Measurements from ENCODE around the gene OR4K13.

OR4K13 gene

GRCh38 chr14:20035938-20036337 lies at the start of gene OR4K13:
TSS of gene OR4K13 (minus strand) at chr14:20036038. CDS start at chr14:20034758, 1,280 bp downstream.
- no peak for DNase-seq (ENCODE audit: low spot score)

GRCh38 chr14:20059745-20060144 lies 23.9 kb upstream of the OR4K13 start, which contains the start of gene OR4L1:
TSS of gene OR4L1 (plus strand) at chr14:20060045. CDS start at chr14:20060045, 0 bp downstream.
- no peak for DNase-seq (ENCODE audit: low spot score)

- no peak for DNase-seq (ENCODE audit: low spot score)
Observed at GRCh38 chr14:20048202-20048601, 12.4 kb upstream of the OR4K13 start.

GRCh38 chr14:20044243-20044642 lies 8.4 kb upstream of the OR4K13 start:
- no peak for DNase-seq (ENCODE audit: low spot score)

GRCh38 chr14:20035449-20035848 lies 389 bp downstream of the OR4K13 start:
- DNase-seq (ENCODE audit: low spot score) = no peak

GRCh38 chr14:20031058-20031457 lies 4.8 kb downstream of the OR4K13 start:
- no peak for DNase-seq (ENCODE audit: low spot score)

- no peak for DNase-seq (ENCODE audit: low spot score)
Observed at GRCh38 chr14:20019257-20019865, 16.5 kb downstream of the OR4K13 start, which contains the start of gene OR4K14. TSS of gene OR4K14 (minus strand) at chr14:20019307. CDS start at chr14:20015193, 4,114 bp downstream.

- no peak for DNase-seq (ENCODE audit: low spot score)
Observed at GRCh38 chr14:20008156-20008555, 27.7 kb downstream of the OR4K13 start.

GRCh38 chr14:20002319-20002718 lies 33.5 kb downstream of the OR4K13 start:
- DNase-seq (ENCODE audit: low spot score) = no peak

GRCh38 chr14:20001863-20002262 lies 34.0 kb downstream of the OR4K13 start, which contains the start of gene OR4Q2:
TSS of gene OR4Q2 (plus strand) at chr14:20002163.
- no peak for DNase-seq (ENCODE audit: low spot score)

- DNase-seq (ENCODE audit: low spot score) = no peak
Observed at GRCh38 chr14:19993438-19993837, 42.4 kb downstream of the OR4K13 start.

Data from HuH-7 (cell line).